HEK293T (cell line): ENCODE results near the gene BPIFB4.

Source experiments
- CTCF ChIA-PET: fragments of 350-600 bp; formaldehyde crosslinking; extraction: SDS; loops from one replicate; lab custom pipeline; 2021; ENCODE audit warnings: antibody characterized with exemption, inconsistent platforms; lab: Yijun Ruan, JAX
- POLR2A ChIA-PET: fragments of 350-600 bp; formaldehyde crosslinking; extraction: SDS; loops from one replicate; lab custom pipeline; 2020; ENCODE audit warnings: antibody characterized with exemption, inconsistent platforms; lab: Yijun Ruan, JAX
- DNase-seq: peaks from one replicate; pipeline ENCODE4 v3.0.0; 2012; ENCODE audit warnings: mixed read lengths; ENCODE audit errors: extremely low spot score
- ARNT ChIP-seq: fragments of 450-650 bp; IDR thresholded peaks from 2 replicates; pipeline ENCODE4 v1.6.1; 2017; ENCODE audit warnings: mild to moderate bottlenecking
- BHLHE40 ChIP-seq: fragments of 450-650 bp; IDR thresholded peaks from 2 replicates; pipeline ENCODE4 v1.6.1; 2016; ENCODE audit warnings: mild to moderate bottlenecking, moderate library complexity, borderline replicate concordance
- CTBP1 ChIP-seq: fragments of 450-650 bp; IDR thresholded peaks from 2 replicates; pipeline ENCODE4 v1.6.1; 2016; ENCODE audit warnings: borderline replicate concordance
- ELF4 ChIP-seq: fragments of 450-650 bp; IDR thresholded peaks from 2 replicates; pipeline ENCODE4 v1.6.1; 2017; ENCODE audit warnings: antibody characterized with exemption
- FOXA1 ChIP-seq: fragments of 450-650 bp; IDR thresholded peaks from 2 replicates; pipeline ENCODE4 v1.6.1; 2016; ENCODE audit warnings: mild to moderate bottlenecking
- FOXK2 ChIP-seq: fragments of 450-650 bp; IDR thresholded peaks from 2 replicates; pipeline ENCODE4 v1.6.1; 2016; ENCODE audit warnings: mild to moderate bottlenecking
- FOXM1 ChIP-seq: fragments of 450-650 bp; IDR thresholded peaks from 2 replicates; pipeline ENCODE4 v1.6.1; 2017; ENCODE audit warnings: mild to moderate bottlenecking, borderline replicate concordance
- HDGF ChIP-seq: fragments of 450-650 bp; IDR thresholded peaks from 2 replicates; pipeline ENCODE4 v1.6.1; 2017; ENCODE audit warnings: antibody characterized with exemption, borderline replicate concordance
- L3MBTL2 ChIP-seq: fragments of 450-650 bp; conservative IDR thresholded peaks from 2 replicates; pipeline ENCODE4 v1.6.1; 2016; ENCODE audit warnings: mild to moderate bottlenecking
- LEF1 ChIP-seq: fragments of 450-650 bp; IDR thresholded peaks from 2 replicates; pipeline ENCODE4 v1.6.1; 2017; ENCODE audit warnings: mild to moderate bottlenecking, borderline replicate concordance
- NFRKB ChIP-seq: fragments of 450-650 bp; IDR thresholded peaks from 2 replicates; pipeline ENCODE4 v1.6.1; 2016; ENCODE audit warnings: mild to moderate bottlenecking, moderate library complexity
- SP1 ChIP-seq: fragments of 450-650 bp; IDR thresholded peaks from 2 replicates; pipeline ENCODE4 v1.6.1; 2017
- SUZ12 ChIP-seq: fragments of 450-650 bp; IDR thresholded peaks from 2 replicates; pipeline ENCODE4 v1.6.1; 2016; ENCODE audit warnings: mild to moderate bottlenecking
- TARDBP ChIP-seq: fragments of 450-650 bp; IDR thresholded peaks from 2 replicates; pipeline ENCODE4 v1.6.1; 2016
- ZNF384 ChIP-seq: fragments of 450-650 bp; IDR thresholded peaks from 2 replicates; pipeline ENCODE4 v1.6.1; 2016
- TF ChIP-seq, protein P1 (sequence below): fragments of 450-650 bp; IDR thresholded peaks from 2 replicates; pipeline ENCODE4 v1.6.1; 2016

Gene BPIFB4

DNA sequence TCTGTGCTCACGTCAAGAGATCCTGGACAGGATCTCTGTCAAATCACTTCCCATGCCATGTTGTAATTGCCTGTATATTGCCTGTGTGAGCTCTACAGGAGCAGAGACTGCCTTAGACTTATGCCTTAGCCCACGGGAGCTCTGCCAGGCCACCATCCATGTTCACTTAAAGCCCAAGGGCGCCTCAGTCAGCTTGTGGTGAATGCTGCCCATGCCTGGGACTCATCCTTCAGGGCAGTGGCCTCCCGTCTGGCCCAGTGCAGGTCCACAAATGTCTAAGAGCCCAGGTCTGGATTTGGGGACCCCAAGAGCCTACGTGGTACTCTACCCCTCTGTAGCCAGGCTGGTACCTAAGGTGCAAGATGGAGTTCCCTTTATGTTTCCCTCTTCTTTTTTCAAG, 66.1 kb downstream of the BPIFB4 start:
- no peak for DNase-seq
- POLR2A ChIA-PET = no interaction called here
- TF ChIP-seq BHLHE40 (no peak), ELF4 (no peak), ARNT (no peak), ZNF384 (no peak), SUZ12 (no peak), FOXM1 (no peak), SP1 (no peak), TARDBP (no peak), FOXK2 (no peak)
- CTCF ChIA-PET = no interaction called here

DNA sequence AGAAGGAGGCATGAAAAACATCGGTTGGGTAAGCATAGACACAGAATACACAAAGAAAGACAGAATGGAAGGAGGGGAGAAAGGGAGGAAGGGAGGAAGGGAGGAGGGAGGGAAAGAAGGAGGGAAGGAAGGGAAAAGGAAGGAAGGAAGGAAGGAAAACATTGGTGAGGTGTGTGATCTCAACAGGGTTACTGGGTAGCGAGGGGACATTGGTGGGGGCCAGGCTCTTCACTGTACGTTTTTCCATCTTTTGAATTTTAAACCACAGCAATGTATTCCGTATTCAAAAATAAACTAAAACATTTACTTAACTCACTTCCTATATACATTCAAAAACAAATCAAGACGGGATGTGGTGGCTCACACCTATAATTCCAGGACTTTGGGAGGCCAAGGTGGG, 67.9 kb downstream of the BPIFB4 start:
- DNase-seq = no peak
- no peak for TF ChIP-seq SP1
- no peak for TF ChIP-seq ELF4
- no peak for TF ChIP-seq L3MBTL2
- TF ChIP-seq FOXK2 = no peak
- no peak for TF ChIP-seq FOXM1
- no peak for TF ChIP-seq ARNT
- TF ChIP-seq ZNF384 = no peak
- TF ChIP-seq CTBP1 = no peak
- no peak for TF ChIP-seq SUZ12
- TF ChIP-seq HDGF = no peak
- no peak for TF ChIP-seq LEF1
- no peak for TF ChIP-seq TARDBP
- ChIA-PET CTCF (no interaction called here), POLR2A (no interaction called here)

DNA sequence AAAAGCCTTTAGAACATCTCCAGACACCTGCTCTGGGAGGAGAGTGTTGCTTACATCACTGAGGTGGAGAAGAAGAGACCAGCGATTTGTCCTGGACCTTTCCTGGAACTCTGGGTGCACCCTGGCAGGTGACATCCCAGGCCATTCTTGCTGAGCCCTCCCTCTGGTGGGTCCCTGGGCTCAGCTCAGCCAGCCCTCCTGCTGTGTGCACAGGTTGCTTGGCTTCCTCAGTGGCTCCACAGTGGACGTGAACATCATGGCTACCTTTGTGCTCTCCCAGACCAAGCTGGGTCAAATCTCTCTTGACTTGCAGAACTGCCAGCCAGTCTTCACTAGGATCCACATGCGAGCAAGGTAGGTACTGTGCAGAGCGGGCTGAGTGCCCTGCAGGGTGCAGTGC, 68.6 kb downstream of the BPIFB4 start:
- CTCF ChIA-PET = no interaction called here
- POLR2A ChIA-PET = no interaction called here
- no peak for TF ChIP-seq L3MBTL2
- TF ChIP-seq TARDBP = no peak
- TF ChIP-seq SUZ12 = no peak
- no peak for TF ChIP-seq CTBP1
- no peak for TF ChIP-seq FOXM1
- TF ChIP-seq ARNT = no peak
- TF ChIP-seq FOXA1 = no peak
- no peak for TF ChIP-seq SP1
- TF ChIP-seq FOXK2 = no peak
- no peak for TF ChIP-seq ZNF384
- TF ChIP-seq BHLHE40 = no peak
- TF ChIP-seq ELF4 = no peak
- no peak for DNase-seq

DNA sequence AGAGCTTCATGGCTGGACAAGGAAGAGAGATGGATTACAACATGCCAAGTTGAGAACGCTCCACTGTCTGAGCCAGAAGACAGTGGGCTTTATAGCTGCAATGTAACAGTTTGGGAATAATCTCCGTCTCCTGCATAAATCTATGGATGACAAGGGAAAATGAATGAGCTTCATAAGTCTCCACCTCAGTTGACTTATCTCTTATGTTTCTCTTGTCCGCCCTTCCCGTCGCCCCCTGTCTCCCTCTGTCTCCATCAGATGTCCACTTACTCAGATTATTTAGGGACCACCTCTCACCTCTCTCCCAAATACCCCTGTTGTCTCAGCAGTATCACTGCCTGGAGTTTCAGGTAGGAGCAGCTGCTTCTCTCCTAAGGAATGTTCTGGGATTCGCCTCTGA, 74.8 kb downstream of the BPIFB4 start:
- TF ChIP-seq, protein P1, sequence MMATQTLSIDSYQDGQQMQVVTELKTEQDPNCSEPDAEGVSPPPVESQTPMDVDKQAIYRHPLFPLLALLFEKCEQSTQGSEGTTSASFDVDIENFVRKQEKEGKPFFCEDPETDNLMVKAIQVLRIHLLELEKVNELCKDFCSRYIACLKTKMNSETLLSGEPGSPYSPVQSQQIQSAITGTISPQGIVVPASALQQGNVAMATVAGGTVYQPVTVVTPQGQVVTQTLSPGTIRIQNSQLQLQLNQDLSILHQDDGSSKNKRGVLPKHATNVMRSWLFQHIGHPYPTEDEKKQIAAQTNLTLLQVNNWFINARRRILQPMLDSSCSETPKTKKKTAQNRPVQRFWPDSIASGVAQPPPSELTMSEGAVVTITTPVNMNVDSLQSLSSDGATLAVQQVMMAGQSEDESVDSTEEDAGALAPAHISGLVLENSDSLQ = no peak
- TF ChIP-seq SUZ12 = no peak
- TF ChIP-seq FOXK2 = no peak
- CTCF ChIA-PET = no interaction called here
- POLR2A ChIA-PET = no interaction called here
- no peak for DNase-seq

DNA sequence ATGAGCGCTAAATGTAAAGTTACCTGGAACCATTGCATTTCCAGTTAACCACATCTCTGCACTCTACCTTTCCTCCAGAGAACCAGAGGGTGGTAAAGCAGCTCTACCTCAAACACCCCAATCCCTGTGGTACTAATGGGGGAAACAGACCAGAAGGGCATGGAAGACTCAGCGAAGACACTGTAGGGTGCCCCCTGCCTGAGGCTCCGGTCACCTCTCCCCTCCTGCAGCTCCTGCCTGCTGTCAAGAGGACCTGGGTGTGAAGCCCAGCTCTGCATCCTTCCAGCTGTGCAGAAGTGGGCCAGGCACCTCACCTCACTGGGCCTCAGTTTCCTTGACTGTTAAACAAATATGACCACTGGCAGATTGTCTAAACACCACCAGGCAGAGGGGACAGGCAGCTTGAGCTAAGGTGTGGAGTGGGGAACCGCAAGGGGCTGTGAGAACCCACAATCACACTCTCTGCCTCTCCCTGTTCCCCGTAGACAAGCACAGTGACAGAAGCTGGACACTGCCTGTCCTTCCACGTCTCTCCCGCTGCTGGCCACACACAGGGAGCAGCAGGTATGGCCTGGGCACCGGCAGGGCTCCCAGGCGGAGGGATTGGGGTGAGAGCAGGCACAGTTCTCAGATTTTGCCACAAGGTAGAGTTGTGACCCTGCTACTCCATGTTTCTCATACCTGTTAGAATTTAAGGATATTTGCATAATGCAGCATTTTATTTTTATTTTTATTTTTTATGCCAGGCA, 79.4 kb downstream of the BPIFB4 start:
- TF ChIP-seq BHLHE40 (no peak), FOXM1 (no peak), LEF1 (no peak), SUZ12 (no peak), FOXA1 (no peak), HDGF (no peak), ARNT (no peak), SP1 (no peak), L3MBTL2 (no peak), NFRKB (no peak), ZNF384 (no peak), ELF4 (no peak), TARDBP (no peak), FOXK2 (no peak)
- ChIA-PET POLR2A (no interaction called here), CTCF (no interaction called here)
- no peak for DNase-seq

DNA sequence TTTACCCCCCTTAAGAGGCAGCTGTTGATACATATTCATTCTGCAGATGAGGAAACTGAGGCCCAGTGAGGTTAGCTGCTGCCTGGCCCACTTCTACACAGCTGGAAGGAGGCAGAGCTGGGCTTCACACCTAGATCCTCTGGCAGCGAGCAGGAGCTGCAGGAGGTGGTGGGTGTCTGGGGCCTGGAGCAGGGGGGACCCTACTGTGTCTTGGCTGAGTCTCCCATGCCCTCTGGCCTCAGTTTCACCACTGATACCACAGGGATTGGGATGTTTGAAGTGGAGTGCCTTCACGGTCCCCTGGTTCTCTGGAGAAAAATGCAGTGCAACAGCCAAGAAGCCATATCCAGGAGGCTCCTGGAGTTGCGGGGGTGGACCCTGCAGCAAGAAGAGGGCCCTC, 80.3 kb downstream of the BPIFB4 start:
- ChIA-PET POLR2A (no interaction called here), CTCF (no interaction called here)
- no peak for TF ChIP-seq FOXK2
- TF ChIP-seq FOXA1 = no peak
- no peak for TF ChIP-seq BHLHE40
- TF ChIP-seq, protein P1 = no peak
- TF ChIP-seq SUZ12 = no peak
- TF ChIP-seq L3MBTL2 = no peak
- no peak for TF ChIP-seq ARNT
- no peak for TF ChIP-seq NFRKB
- TF ChIP-seq HDGF = no peak
- no peak for TF ChIP-seq TARDBP
- TF ChIP-seq ZNF384 = no peak
- no peak for DNase-seq

DNA sequence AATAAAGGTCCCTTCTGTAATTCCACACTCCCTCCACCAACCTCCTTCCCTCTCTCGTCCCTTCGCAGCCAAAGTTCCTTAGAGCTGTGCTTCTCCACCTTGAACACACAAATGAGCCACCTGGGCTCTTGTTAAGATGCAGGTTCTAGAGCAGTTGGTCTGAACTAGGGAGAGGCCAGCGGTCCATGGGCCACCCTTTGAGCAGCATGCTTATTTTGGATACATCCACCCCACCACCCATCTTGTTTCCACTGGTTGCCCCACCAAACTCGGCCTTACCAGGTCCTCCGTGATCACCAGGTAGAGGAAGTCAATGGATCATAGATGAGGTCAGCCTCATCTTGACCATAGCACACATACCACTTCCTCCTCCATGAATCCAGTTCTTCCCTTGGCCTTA, 81.2 kb downstream of the BPIFB4 start:
- no peak for DNase-seq
- POLR2A ChIA-PET = no interaction called here
- TF ChIP-seq HDGF = no peak
- no peak for TF ChIP-seq LEF1
- no peak for TF ChIP-seq FOXM1
- no peak for TF ChIP-seq NFRKB
- no peak for TF ChIP-seq BHLHE40
- no peak for TF ChIP-seq FOXK2
- no peak for TF ChIP-seq FOXA1
- TF ChIP-seq SUZ12 = no peak
- TF ChIP-seq TARDBP = no peak
- TF ChIP-seq CTBP1 = no peak
- TF ChIP-seq L3MBTL2 = no peak
- TF ChIP-seq, protein P1 = no peak
- TF ChIP-seq ELF4 = no peak
- TF ChIP-seq ARNT = no peak
- TF ChIP-seq ZNF384 = no peak
- TF ChIP-seq SP1 = no peak
- CTCF ChIA-PET = no interaction called here
